GM13976 (cell line): Measurements from ENCODE around the gene MBLAC2.

Source experiments
- DNase-seq: peaks from one replicate; pipeline ENCODE4 v3.0.0; 2012; ENCODE audit warnings: low spot score
- in situ Hi-C: fragments of 300-500 bp; cut with MboI; formaldehyde crosslinking; loops from one replicate; pipeline ENCODE4 v1.12.0; 2022; ENCODE audit warnings: low sequenced_read_pairs, mixed read lengths, inconsistent platforms; ENCODE audit not compliant: unreplicated experiment
- TF ChIP-seq, protein P1 (sequence below): IDR thresholded peaks from 2 replicates; pipeline ENCODE4 v1.5.1; 2012; ENCODE audit warnings: borderline replicate concordance, mild to moderate bottlenecking; ENCODE audit not compliant: insufficient read depth; ENCODE audit errors: extremely low read depth, missing control alignments, control extremely low read depth

The MBLAC2 gene

DNA sequence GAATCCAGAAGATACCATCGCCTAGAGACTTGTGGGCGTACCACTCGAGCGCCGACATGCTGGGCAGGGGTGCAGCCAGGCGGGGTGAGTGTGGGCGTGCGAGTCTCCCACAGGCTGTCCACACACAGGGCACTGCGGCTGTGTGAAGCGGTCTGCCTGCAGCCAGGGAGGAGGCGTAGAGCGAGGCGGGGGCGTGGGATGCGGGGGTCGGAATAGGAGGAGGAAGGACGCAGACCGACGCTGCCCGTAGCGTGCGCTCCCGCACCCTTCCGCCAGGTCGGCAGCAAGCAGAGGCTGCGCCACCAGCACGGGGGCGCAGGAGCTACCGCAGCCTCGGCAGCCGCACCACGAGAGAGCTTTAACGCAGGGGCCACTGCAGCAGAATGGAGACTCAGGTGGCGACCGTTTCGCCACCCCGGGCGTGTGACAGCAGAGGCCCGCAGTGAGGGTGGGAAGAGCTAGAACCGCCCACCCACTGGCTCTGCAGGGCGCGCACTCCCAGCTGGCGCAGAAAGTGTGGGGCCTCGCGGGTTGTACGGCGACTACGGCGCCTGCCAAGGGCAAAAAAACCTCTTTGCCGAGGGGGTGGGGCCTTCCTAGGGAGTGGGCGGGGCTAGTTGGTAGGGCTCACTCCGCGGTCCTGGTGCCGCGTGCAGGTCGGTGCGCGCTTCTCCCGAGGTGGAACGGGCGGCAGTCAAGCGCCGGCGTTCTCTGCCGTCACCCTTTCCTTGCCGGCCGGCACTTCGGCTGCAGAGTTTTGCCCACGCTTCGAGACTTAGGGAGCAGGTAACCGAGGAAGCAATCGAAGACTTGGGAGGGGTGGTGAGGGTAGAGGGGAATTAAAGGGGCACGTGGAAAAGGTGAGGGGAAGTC is at the start of gene MBLAC2, which contains the start of gene POLR3G:
Gene MBLAC2 (minus strand): TSS at position 537 of the 873 bp plus-strand sequence. CDS start 479 bp downstream, at position 58.
Gene POLR3G (plus strand): TSS at position 630 of the 873 bp plus-strand sequence. CDS start 10,704 bp downstream, outside the sequence.
- in situ Hi-C loops, result no loop called here
- TF ChIP-seq, protein P1, sequence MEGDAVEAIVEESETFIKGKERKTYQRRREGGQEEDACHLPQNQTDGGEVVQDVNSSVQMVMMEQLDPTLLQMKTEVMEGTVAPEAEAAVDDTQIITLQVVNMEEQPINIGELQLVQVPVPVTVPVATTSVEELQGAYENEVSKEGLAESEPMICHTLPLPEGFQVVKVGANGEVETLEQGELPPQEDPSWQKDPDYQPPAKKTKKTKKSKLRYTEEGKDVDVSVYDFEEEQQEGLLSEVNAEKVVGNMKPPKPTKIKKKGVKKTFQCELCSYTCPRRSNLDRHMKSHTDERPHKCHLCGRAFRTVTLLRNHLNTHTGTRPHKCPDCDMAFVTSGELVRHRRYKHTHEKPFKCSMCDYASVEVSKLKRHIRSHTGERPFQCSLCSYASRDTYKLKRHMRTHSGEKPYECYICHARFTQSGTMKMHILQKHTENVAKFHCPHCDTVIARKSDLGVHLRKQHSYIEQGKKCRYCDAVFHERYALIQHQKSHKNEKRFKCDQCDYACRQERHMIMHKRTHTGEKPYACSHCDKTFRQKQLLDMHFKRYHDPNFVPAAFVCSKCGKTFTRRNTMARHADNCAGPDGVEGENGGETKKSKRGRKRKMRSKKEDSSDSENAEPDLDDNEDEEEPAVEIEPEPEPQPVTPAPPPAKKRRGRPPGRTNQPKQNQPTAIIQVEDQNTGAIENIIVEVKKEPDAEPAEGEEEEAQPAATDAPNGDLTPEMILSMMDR, result no peak

DNA sequence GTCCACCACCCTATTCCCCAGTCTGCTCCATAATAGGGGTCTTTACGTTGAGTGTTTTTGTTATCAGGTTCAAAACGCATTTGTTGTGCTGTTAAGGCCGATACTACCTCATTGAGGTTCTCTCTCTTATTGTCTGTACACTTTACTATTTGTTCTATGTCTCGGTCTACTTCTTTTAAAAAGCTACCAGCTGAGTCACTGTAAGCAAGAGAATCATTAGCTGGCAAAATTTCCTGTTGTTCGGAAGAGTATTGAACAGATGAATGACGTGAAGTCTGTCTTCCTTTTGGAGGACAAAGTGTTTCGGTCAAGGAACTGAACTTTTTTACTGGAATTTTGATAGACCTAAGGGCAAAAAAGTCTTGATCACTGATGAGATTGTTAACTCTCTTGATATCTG is 44.5 kb upstream of the MBLAC2 start:
- TF ChIP-seq, protein P1, result no peak
- DNase-seq, result no peak
- in situ Hi-C loops, result no loop called here

More for the DNA sequence above, at the start of gene MBLAC2, which contains the start of gene POLR3G:
- peak; percentile 95 for DNase-seq

DNA sequence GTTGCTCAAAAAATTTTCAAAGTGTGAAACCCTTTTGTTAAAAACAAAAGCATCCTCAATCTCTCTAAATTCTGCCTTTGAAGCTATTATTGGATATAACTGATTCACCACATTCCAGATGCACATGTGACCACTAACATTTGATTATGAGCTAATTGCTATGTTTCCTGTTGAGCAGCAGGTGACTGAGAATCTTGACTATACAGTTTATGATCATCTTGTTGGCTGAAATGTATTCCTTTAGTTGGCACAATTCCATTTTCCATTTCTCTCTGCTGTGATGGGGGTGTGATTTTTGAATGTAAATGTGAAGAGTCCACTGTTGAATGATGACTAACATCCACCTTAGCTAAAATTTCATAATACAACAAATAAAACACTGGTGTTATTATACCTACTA is 44.1 kb upstream of the MBLAC2 start:
- in situ Hi-C loops, result no loop called here
- TF ChIP-seq, protein P1, result no peak
- DNase-seq, result no peak

DNA sequence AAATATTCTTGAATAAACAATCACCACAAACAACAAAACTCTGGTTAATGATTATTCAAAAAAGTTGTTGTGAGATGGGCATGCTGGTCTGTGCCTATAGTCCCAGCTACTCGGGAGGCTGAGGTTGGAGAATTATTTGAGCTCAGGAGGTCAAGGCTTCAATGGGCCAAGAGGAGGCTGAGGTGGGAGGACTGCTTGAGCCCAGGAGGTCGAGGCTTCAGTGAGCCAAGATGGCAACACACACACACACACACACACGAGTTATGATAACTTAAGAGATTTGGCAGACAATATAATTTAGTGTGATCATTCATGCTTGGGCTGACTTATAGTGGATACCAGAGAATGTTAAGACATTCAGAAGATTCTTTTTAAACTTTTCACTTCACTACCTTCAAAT is 39.9 kb upstream of the MBLAC2 start:
- TF ChIP-seq, protein P1, result no peak
- DNase-seq, result no peak
- in situ Hi-C loops, result no loop called here

DNA sequence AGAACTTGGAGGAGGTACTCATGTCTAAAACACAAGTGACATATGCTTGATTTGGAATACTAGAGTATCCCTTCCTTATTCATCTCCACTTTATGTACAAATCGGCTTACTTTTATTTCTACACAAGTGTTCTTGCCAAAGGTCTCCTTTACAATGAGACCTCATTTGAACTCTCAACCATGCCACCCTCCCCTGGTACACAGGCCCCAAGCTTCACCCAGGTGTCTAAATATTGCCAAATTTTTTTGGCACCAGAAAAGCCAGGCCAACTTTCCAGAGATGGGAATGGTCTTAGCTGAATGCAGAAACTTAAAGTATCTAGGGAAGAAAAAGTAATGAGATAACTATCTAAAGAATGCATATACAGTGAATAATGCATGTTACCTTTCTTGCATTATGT is 35.9 kb upstream of the MBLAC2 start:
- no peak for DNase-seq
- TF ChIP-seq, protein P1, result no peak
- in situ Hi-C loops, result no loop called here

DNA sequence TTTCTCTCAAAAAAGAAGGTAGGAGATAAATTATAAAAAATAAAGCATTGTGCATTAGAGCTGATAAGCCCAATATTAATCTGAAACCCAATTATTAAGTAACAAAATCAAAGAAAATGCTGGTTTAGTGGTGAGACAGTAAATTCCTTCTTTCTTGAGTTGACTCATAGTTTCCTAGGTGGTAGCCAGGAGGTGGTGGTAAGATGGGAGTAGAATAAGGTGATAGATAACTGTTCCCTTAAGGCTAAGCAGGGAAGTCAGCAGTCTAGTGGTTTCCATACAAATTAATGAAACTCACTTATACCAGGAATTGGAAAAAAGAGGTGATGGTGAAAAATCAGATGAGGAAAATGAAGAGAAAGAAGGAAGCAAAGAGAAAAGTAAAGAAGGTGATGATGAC is 31.6 kb upstream of the MBLAC2 start:
- no peak for DNase-seq
- in situ Hi-C loops, result no loop called here
- TF ChIP-seq, protein P1, result no peak
